SKM-1 (cell line): Measurements from ENCODE around the gene CLNK.

Experiments used
- DNase-seq: peaks from one replicate; lab custom pipeline; 2025; ENCODE audit not compliant: unreplicated experiment; lab: John Stamatoyannopoulos, UW

The CLNK gene

GRCh38 chr4:10664408-10664807 lies 20.2 kb downstream of the CLNK start:
- no peak for DNase-seq

GRCh38 chr4:10662937-10663336 lies 21.6 kb downstream of the CLNK start:
- no peak for DNase-seq

GRCh38 chr4:10661047-10661446 lies 23.5 kb downstream of the CLNK start:
- DNase-seq = no peak

GRCh38 chr4:10659251-10659650 lies 25.3 kb downstream of the CLNK start:
- DNase-seq = no peak

- no peak for DNase-seq
These were observed 27.6 kb downstream of the CLNK start for GRCh38 chr4:10656988-10657387.

- no peak for DNase-seq
These were observed 28.1 kb downstream of the CLNK start for GRCh38 chr4:10656420-10656819.

- no peak for DNase-seq
These were observed 28.6 kb downstream of the CLNK start for GRCh38 chr4:10655968-10656367.

GRCh38 chr4:10648479-10648878 lies 36.1 kb downstream of the CLNK start:
- DNase-seq = no peak

- no peak for DNase-seq
These were observed 36.7 kb downstream of the CLNK start for GRCh38 chr4:10647846-10648245.

GRCh38 chr4:10643600-10644425 lies 40.8 kb downstream of the CLNK start:
- no peak for DNase-seq

- peak; percentile 99 for DNase-seq
These were observed 43.9 kb downstream of the CLNK start for GRCh38 chr4:10640561-10641201.

GRCh38 chr4:10639664-10640063 lies 44.9 kb downstream of the CLNK start:
- DNase-seq = no peak

- no peak for DNase-seq
These were observed 45.5 kb downstream of the CLNK start for GRCh38 chr4:10639100-10639499.

- no peak for DNase-seq
These were observed 49.5 kb downstream of the CLNK start for GRCh38 chr4:10635091-10635490.

GRCh38 chr4:10629394-10629793 lies 55.2 kb downstream of the CLNK start:
- DNase-seq = no peak

- no peak for DNase-seq
These were observed 59.4 kb downstream of the CLNK start for GRCh38 chr4:10625131-10625530.

- no peak for DNase-seq
These were observed 60.7 kb downstream of the CLNK start for GRCh38 chr4:10623862-10624261.

GRCh38 chr4:10623241-10623640 lies 61.3 kb downstream of the CLNK start:
- DNase-seq = no peak

- DNase-seq = no peak
These were observed 61.8 kb downstream of the CLNK start for GRCh38 chr4:10622728-10623127.

GRCh38 chr4:10620935-10621488 lies 63.6 kb downstream of the CLNK start:
- no peak for DNase-seq

GRCh38 chr4:10619855-10620254 lies 64.7 kb downstream of the CLNK start:
- DNase-seq = no peak

GRCh38 chr4:10619220-10619619 lies 65.3 kb downstream of the CLNK start:
- DNase-seq = no peak
